ENCODE measurements around the gene NPC1. TPM values are rescaled to one million over a fixed set of nuclear protein-coding genes. Genes with fewer than 3 reads are reported as not detected.
"Not testable (repeated sequence)": the region's sequence is repeated elsewhere in the genome, so short reads cannot be mapped to it uniquely, and the experiment has no call there.

Gene NPC1
- total RNA-seq, 2 donors from 2014 or later = 28.1 to 39.7 TPM

- Mint-ChIP-seq H3K36me3 (peaks cover 14 to 17% of the 10 kb centered on the region in 2 donors), H3K27ac (no peak overlapping the region), H3K9me3 (no peaks in the 10 kb centered on the region)
- ATAC-seq (no peak), DNase-seq (ENCODE audit: low spot score in 2 of 2) (no peak)
Observed at GRCh38 chr18:23569299-23570063, 16.8 kb downstream of the NPC1 start.

GRCh38 chr18:23568281-23569138 is 17.8 kb downstream of the NPC1 start:
- ATAC-seq = no peak
- Mint-ChIP-seq H3K36me3 (peaks cover 14 to 17% of the 10 kb centered on the region in 2 donors), H3K9me3 (no peaks in the 10 kb centered on the region), H3K27ac (no peak overlapping the region)
- no peak for DNase-seq (ENCODE audit: low spot score in 2 of 2)

- H3K36me3 Mint-ChIP-seq = peaks cover 14 to 17% of the 10 kb centered on the region in 2 donors
- no peaks in the 10 kb centered on the region for H3K9me3 Mint-ChIP-seq
- H3K27ac Mint-ChIP-seq = no peak overlapping the region
- DNase-seq (ENCODE audit: low spot score in 2 of 2) (no peak), ATAC-seq (no peak)
Observed at GRCh38 chr18:23567671-23568070, 18.6 kb downstream of the NPC1 start.

GRCh38 chr18:23565916-23566547 is 20.3 kb downstream of the NPC1 start:
- no peaks in the 10 kb centered on the region for H3K9me3 Mint-ChIP-seq
- H3K27ac Mint-ChIP-seq = no peak overlapping the region
- H3K36me3 Mint-ChIP-seq = peaks cover 15 to 17% of the 10 kb centered on the region in 2 donors
- no peak for ATAC-seq
- DNase-seq (ENCODE audit: low spot score in 2 of 2) = no peak

GRCh38 chr18:23563377-23564043 is 22.8 kb downstream of the NPC1 start:
- no peak overlapping the region for H3K27ac Mint-ChIP-seq
- no peak for DNase-seq (ENCODE audit: low spot score in 2 of 2)
- ATAC-seq = peak; percentile 78 to 94
- H3K9me3 Mint-ChIP-seq = no peaks in the 10 kb centered on the region
- peaks cover 12 to 19% of the 10 kb centered on the region in 2 donors for H3K36me3 Mint-ChIP-seq

GRCh38 chr18:23560186-23560585 is 26.1 kb downstream of the NPC1 start:
- H3K27ac Mint-ChIP-seq = no peak overlapping the region
- H3K9me3 Mint-ChIP-seq = no peaks in the 10 kb centered on the region
- no peak for ATAC-seq
- H3K36me3 Mint-ChIP-seq = peaks cover 0 to 12% of the 10 kb centered on the region in 2 donors
- no peak for DNase-seq (ENCODE audit: low spot score in 2 of 2)

- not testable (repeated sequence) for H3K27ac Mint-ChIP-seq; H3K9me3 Mint-ChIP-seq; DNase-seq (ENCODE audit: low spot score in 2 of 2); ATAC-seq
- peaks cover 0 to 12% of the 10 kb centered on the region in 2 donors for H3K36me3 Mint-ChIP-seq
Observed at GRCh38 chr18:23557511-23557910, 28.8 kb downstream of the NPC1 start.

GRCh38 chr18:23556145-23556780 is 30.0 kb downstream of the NPC1 start:
- no peak overlapping the region for H3K27ac Mint-ChIP-seq
- H3K9me3 Mint-ChIP-seq = no peaks in the 10 kb centered on the region
- no peak for DNase-seq (ENCODE audit: low spot score in 2 of 2)
- peaks cover 6 to 13% of the 10 kb centered on the region in 2 donors for H3K36me3 Mint-ChIP-seq
- ATAC-seq = no peak

GRCh38 chr18:23553887-23554286 is 32.4 kb downstream of the NPC1 start:
- Mint-ChIP-seq H3K27ac (no peak overlapping the region), H3K9me3 (no peaks in the 10 kb centered on the region), H3K36me3 (peaks cover 5 to 12% of the 10 kb centered on the region in 2 donors)
- ATAC-seq (no peak), DNase-seq (ENCODE audit: low spot score in 2 of 2) (no peak)

GRCh38 chr18:23552505-23552904 is 33.8 kb downstream of the NPC1 start:
- H3K9me3 Mint-ChIP-seq = no peaks in the 10 kb centered on the region
- DNase-seq (ENCODE audit: low spot score in 2 of 2) = no peak
- no peak overlapping the region for H3K27ac Mint-ChIP-seq
- ATAC-seq = no peak
- H3K36me3 Mint-ChIP-seq = peaks cover 5 to 15% of the 10 kb centered on the region in 2 donors

GRCh38 chr18:23551978-23552377 is 34.3 kb downstream of the NPC1 start:
- peaks cover 5 to 15% of the 10 kb centered on the region in 2 donors for H3K36me3 Mint-ChIP-seq
- DNase-seq (ENCODE audit: low spot score in 2 of 2) (no peak), ATAC-seq (no peak)
- H3K9me3 Mint-ChIP-seq = no peaks in the 10 kb centered on the region
- H3K27ac Mint-ChIP-seq = peak overlapping the region in 1 of 2 donors; percentile 44

GRCh38 chr18:23550898-23551297 is 35.4 kb downstream of the NPC1 start:
- Mint-ChIP-seq H3K27ac (no peak overlapping the region), H3K9me3 (no peaks in the 10 kb centered on the region), H3K36me3 (peaks cover 5 to 15% of the 10 kb centered on the region in 2 donors)
- DNase-seq (ENCODE audit: low spot score in 2 of 2) = no peak
- ATAC-seq = no peak

- Mint-ChIP-seq H3K36me3 (peaks cover 5 to 15% of the 10 kb centered on the region in 2 donors), H3K27ac (no peak overlapping the region), H3K9me3 (no peaks in the 10 kb centered on the region)
- DNase-seq (ENCODE audit: low spot score in 2 of 2) (no peak), ATAC-seq (no peak)
Observed at GRCh38 chr18:23548719-23549118, 37.6 kb downstream of the NPC1 start.

- H3K27ac Mint-ChIP-seq = no peak overlapping the region
- no peaks in the 10 kb centered on the region for H3K9me3 Mint-ChIP-seq
- ATAC-seq (no peak), DNase-seq (ENCODE audit: low spot score in 2 of 2) (no peak)
- peaks cover 5 to 15% of the 10 kb centered on the region in 2 donors for H3K36me3 Mint-ChIP-seq
Observed at GRCh38 chr18:23548275-23548674, 38.0 kb downstream of the NPC1 start.

- Mint-ChIP-seq H3K27ac (no peak overlapping the region), H3K9me3 (no peaks in the 10 kb centered on the region), H3K36me3 (peaks cover 5 to 15% of the 10 kb centered on the region in 2 donors)
- DNase-seq (ENCODE audit: low spot score in 2 of 2) (no peak), ATAC-seq (no peak)
Observed at GRCh38 chr18:23547846-23548245, 38.5 kb downstream of the NPC1 start.

- no peaks in the 10 kb centered on the region for H3K9me3 Mint-ChIP-seq
- no peak overlapping the region for H3K27ac Mint-ChIP-seq
- no peak for ATAC-seq
Observed at GRCh38 chr18:23547306-23547705, 39.0 kb downstream of the NPC1 start.

More at GRCh38 chr18:23547306-23547705, 39.0 kb downstream of the NPC1 start:
- no peak for DNase-seq (ENCODE audit: low spot score in 2 of 2)
- H3K36me3 Mint-ChIP-seq = peaks cover 10 to 21% of the 10 kb centered on the region in 2 donors

Data from activated naive CD4-positive, alpha-beta T cell treated with anti-CD3 and anti-CD28 coated beads, Interleukin-2, amount 50 U/mL, for 72 hours (primary cell).